ENCODE measurements around the gene TCF15.

GRCh38 chr20:655726-656624, 45.9 kb upstream of the TCF15 start:
- TF ChIP-seq CTCF (IDR thresholded peaks at IDR 0.05 in 8 of 11, conservative IDR thresholded peaks at IDR 0.05 in 3 of 11) (no peak), POLR2A (IDR thresholded peaks at IDR 0.05) (no peak), POLR2AphosphoS5 (IDR thresholded peaks at IDR 0.05) (no peak)
